ENCODE data around the gene FYN. TPM values are rescaled to one million over a fixed set of nuclear protein-coding genes. Genes with fewer than 3 reads are reported as not detected.
A peak's percentile ranks its signal among the peaks of the same experiment; 100 is the strongest.

Gene FYN
- total RNA-seq, 1 donor from 2014 or later: 260 TPM

- TF ChIP-seq CTCF (conservative IDR thresholded peaks at IDR 0.05): no peak
- no peak for DNase-seq (ENCODE audit: low read depth, low spot score)
- Mint-ChIP-seq H3K9me3 (no peaks in the 10 kb centered on the region), H3K27me3 (ENCODE audit: low read depth) (no peaks in the 10 kb centered on the region), H3K4me1 (peaks cover 59% of the 10 kb centered on the region), H3K27ac (ENCODE audit: unreplicated experiment) (no peak overlapping the region), H3K4me3 (no peak overlapping the region), H3K36me3 (ENCODE audit: low read depth) (peaks cover 5% of the 10 kb centered on the region)
Measured at GRCh38 chr6:111773501-111774345, 99.5 kb downstream of the FYN start.

GRCh38 chr6:111772381-111772780 is 100.9 kb downstream of the FYN start:
- H3K4me1 Mint-ChIP-seq: peaks cover 62% of the 10 kb centered on the region
- H3K9me3 Mint-ChIP-seq: no peaks in the 10 kb centered on the region
- no peak for DNase-seq (ENCODE audit: low read depth, low spot score)
- H3K27ac Mint-ChIP-seq (ENCODE audit: unreplicated experiment): no peak overlapping the region
- no peaks in the 10 kb centered on the region for H3K27me3 Mint-ChIP-seq (ENCODE audit: low read depth)
- no peak overlapping the region for H3K4me3 Mint-ChIP-seq
- peaks cover 5% of the 10 kb centered on the region for H3K36me3 Mint-ChIP-seq (ENCODE audit: low read depth)
- TF ChIP-seq CTCF (conservative IDR thresholded peaks at IDR 0.05): no peak

DNA sequence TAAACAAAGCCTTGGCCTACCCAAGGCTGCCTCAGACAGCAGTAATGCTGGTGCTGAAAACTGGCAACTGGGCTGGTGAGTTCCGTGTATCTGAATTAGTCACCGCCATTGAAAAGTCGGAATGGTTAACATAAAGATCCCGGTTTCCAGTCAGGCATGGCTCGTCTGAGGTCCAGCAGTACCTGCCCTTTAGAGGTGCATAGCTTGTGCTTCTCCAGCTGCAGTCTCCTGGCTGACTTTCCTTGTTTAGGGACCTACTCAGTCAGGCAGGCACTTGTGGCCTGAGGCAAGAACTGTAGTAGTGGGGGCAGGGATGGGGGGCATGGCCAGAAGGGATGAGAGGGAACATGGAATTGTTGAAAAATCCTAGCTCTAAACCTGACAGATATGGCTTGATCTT is 101.6 kb downstream of the FYN start:
- peaks cover 5% of the 10 kb centered on the region for H3K36me3 Mint-ChIP-seq (ENCODE audit: low read depth)

GRCh38 chr6:111771094-111771432 is 102.2 kb downstream of the FYN start:
- peaks cover 66% of the 10 kb centered on the region for H3K4me1 Mint-ChIP-seq
- no peaks in the 10 kb centered on the region for H3K27me3 Mint-ChIP-seq (ENCODE audit: low read depth)
- H3K4me3 Mint-ChIP-seq: no peak overlapping the region
- H3K36me3 Mint-ChIP-seq (ENCODE audit: low read depth): peaks cover 7% of the 10 kb centered on the region
- H3K9me3 Mint-ChIP-seq: no peaks in the 10 kb centered on the region
- no peak for DNase-seq (ENCODE audit: low read depth, low spot score)
- H3K27ac Mint-ChIP-seq (ENCODE audit: unreplicated experiment): no peak overlapping the region
- no peak for TF ChIP-seq CTCF (conservative IDR thresholded peaks at IDR 0.05)

More for the DNA sequence above, 101.6 kb downstream of the FYN start:
- Mint-ChIP-seq H3K4me1 (peaks cover 61% of the 10 kb centered on the region), H3K27ac (ENCODE audit: unreplicated experiment) (peak overlapping the region; percentile 85), H3K4me3 (peak overlapping the region; percentile 11), H3K9me3 (no peaks in the 10 kb centered on the region), H3K27me3 (ENCODE audit: low read depth) (no peaks in the 10 kb centered on the region)
- no peak for DNase-seq (ENCODE audit: low read depth, low spot score)
- TF ChIP-seq CTCF (conservative IDR thresholded peaks at IDR 0.05): no peak

GRCh38 chr6:111770263-111771093 is 102.8 kb downstream of the FYN start:
- no peak overlapping the region for H3K27ac Mint-ChIP-seq (ENCODE audit: unreplicated experiment)
- H3K4me3 Mint-ChIP-seq: no peak overlapping the region
- no peaks in the 10 kb centered on the region for H3K27me3 Mint-ChIP-seq (ENCODE audit: low read depth)
- peaks cover 71% of the 10 kb centered on the region for H3K4me1 Mint-ChIP-seq
- TF ChIP-seq CTCF (conservative IDR thresholded peaks at IDR 0.05): no peak
- peaks cover 10% of the 10 kb centered on the region for H3K36me3 Mint-ChIP-seq (ENCODE audit: low read depth)
- H3K9me3 Mint-ChIP-seq: no peaks in the 10 kb centered on the region
- no peak for DNase-seq (ENCODE audit: low read depth, low spot score)
